ENCODE data around the gene SPTLC3. TPM values are rescaled to one million over a fixed set of nuclear protein-coding genes. Genes with fewer than 3 reads are reported as not detected.
A peak's percentile ranks its signal among the peaks of the same experiment; 100 is the strongest.

The SPTLC3 gene
- total RNA-seq = 47.6 and 50.9 TPM in 2 replicates
- polyA plus RNA-seq = 30.9 and 36.3 TPM in 2 replicates

- no peaks in the 10 kb centered on the region for H3K9me3 ChIP-seq (ENCODE audit: low read depth)
- peak; percentile 23 for TF ChIP-seq CTCF (IDR thresholded peaks at IDR 0.05; ENCODE audit: poor library complexity)
- TF ChIP-seq EZH2phosphoT487 (IDR thresholded peaks at IDR 0.05; ENCODE audit: low read depth, severe bottlenecking, unreplicated experiment) = no peak
- peak within 1 kb of the TSS; percentile 79 for H3K27ac ChIP-seq
- peaks cover 40% of the 10 kb centered on the region for H3K79me2 ChIP-seq
- H3K36me3 ChIP-seq (replicated peaks; ENCODE audit: insufficient read depth, low read depth) = no peaks in the 10 kb centered on the region
- no peaks in the 10 kb centered on the region for H4K20me1 ChIP-seq (ENCODE audit: insufficient read depth, poor library complexity, severe bottlenecking)
- no peaks in the 10 kb centered on the region for H3K27me3 ChIP-seq
- WGBS (ENCODE audit: low lambda C conversion rate, missing lambda C conversion rate) = 6% methylated on average over 9 of the region's 9 CpGs
- peak within 1 kb of the TSS; percentile 43 for H2AFZ ChIP-seq
- DNase-seq (ENCODE audit: low spot score) = peak; percentile 77
- H3K9me2 ChIP-seq (replicated peaks; ENCODE audit: insufficient read depth) = no peaks in the 10 kb centered on the region
- H3K4me1 ChIP-seq (ENCODE audit: insufficient read depth) = peaks cover 42% of the 10 kb centered on the region
- H3K4me2 ChIP-seq = peak within 1 kb of the TSS; percentile 74
- H3K4me3 ChIP-seq = peak within 1 kb of the TSS; percentile 28
Observed at GRCh38 chr20:13008761-13009681, at the start of gene SPTLC3. Gene SPTLC3 (plus strand): TSS chr20:13008972. CDS start chr20:13009268, 296 bp downstream.

GRCh38 chr20:12961725-12962124 lies 47.0 kb upstream of the SPTLC3 start:
- H3K4me3 ChIP-seq = no peak overlapping the region
- H3K9me3 ChIP-seq (ENCODE audit: low read depth) = no peaks in the 10 kb centered on the region
- H3K27ac ChIP-seq = no peak overlapping the region
- peaks cover 7% of the 10 kb centered on the region for H3K4me1 ChIP-seq (ENCODE audit: insufficient read depth)
- H3K9me2 ChIP-seq (replicated peaks; ENCODE audit: insufficient read depth) = no peaks in the 10 kb centered on the region
- no peaks in the 10 kb centered on the region for H3K36me3 ChIP-seq (replicated peaks; ENCODE audit: insufficient read depth, low read depth)
- no peaks in the 10 kb centered on the region for H3K79me2 ChIP-seq
- no peaks in the 10 kb centered on the region for H3K27me3 ChIP-seq
- no peak overlapping the region for H2AFZ ChIP-seq
- no peak overlapping the region for H3K4me2 ChIP-seq
- no peaks in the 10 kb centered on the region for H4K20me1 ChIP-seq (ENCODE audit: insufficient read depth, poor library complexity, severe bottlenecking)
- TF ChIP-seq EZH2 (IDR thresholded peaks at IDR 0.05; ENCODE audit: borderline replicate concordance) = no peak
- no peak for TF ChIP-seq EZH2phosphoT487 (IDR thresholded peaks at IDR 0.05; ENCODE audit: low read depth, severe bottlenecking, unreplicated experiment)
- no peak for TF ChIP-seq CTCF (IDR thresholded peaks at IDR 0.05; ENCODE audit: poor library complexity)
- no peak for DNase-seq (ENCODE audit: low spot score)
- WGBS (ENCODE audit: low lambda C conversion rate, missing lambda C conversion rate) = 97% methylated on average over 4 of the region's 4 CpGs

- no peaks in the 10 kb centered on the region for H3K27me3 ChIP-seq
- H3K4me2 ChIP-seq = no peak overlapping the region
- H3K9me3 ChIP-seq (ENCODE audit: low read depth) = no peaks in the 10 kb centered on the region
- H2AFZ ChIP-seq = no peak overlapping the region
- H3K9me2 ChIP-seq (replicated peaks; ENCODE audit: insufficient read depth) = no peaks in the 10 kb centered on the region
- no peaks in the 10 kb centered on the region for H4K20me1 ChIP-seq (ENCODE audit: insufficient read depth, poor library complexity, severe bottlenecking)
- no peak overlapping the region for H3K4me3 ChIP-seq
- no peak for DNase-seq (ENCODE audit: low spot score)
- no peak overlapping the region for H3K27ac ChIP-seq
- 33% methylated on average over 2 of the region's 2 CpGs for WGBS (ENCODE audit: low lambda C conversion rate, missing lambda C conversion rate)
- no peaks in the 10 kb centered on the region for H3K36me3 ChIP-seq (replicated peaks; ENCODE audit: insufficient read depth, low read depth)
- H3K4me1 ChIP-seq (ENCODE audit: insufficient read depth) = peaks cover 7% of the 10 kb centered on the region
- TF ChIP-seq CTCF (IDR thresholded peaks at IDR 0.05; ENCODE audit: poor library complexity) = no peak
- no peak for TF ChIP-seq EZH2 (IDR thresholded peaks at IDR 0.05; ENCODE audit: borderline replicate concordance)
- TF ChIP-seq EZH2phosphoT487 (IDR thresholded peaks at IDR 0.05; ENCODE audit: low read depth, severe bottlenecking, unreplicated experiment) = no peak
- no peaks in the 10 kb centered on the region for H3K79me2 ChIP-seq
Observed at GRCh38 chr20:12962895-12963294, 45.9 kb upstream of the SPTLC3 start.
